A673 (cell line): ENCODE measurements around the gene RDX. TPM values are rescaled to one million over a fixed set of nuclear protein-coding genes. Genes with fewer than 3 reads are reported as not detected.

Source experiments
- BruUV-seq: library from RNA; stranded (reverse); fragments of 400-500 nt; replicated peaks from 2 replicates; lab custom pipeline; 2021; lab: Mats Ljungman, UMichigan
- CTCF ChIA-PET: fragments of 300-600 bp; sonication (Branson Sonifier 250); formaldehyde crosslinking; loops from one replicate; lab custom pipeline; 2022; ENCODE audit warnings: antibody characterized with exemption; lab: Charles Lee
- POLR2A ChIA-PET: fragments of 300-600 bp; sonication (Branson Sonifier 250); formaldehyde crosslinking; loops from one replicate; lab custom pipeline; 2022; ENCODE audit warnings: antibody characterized with exemption; ENCODE audit not compliant: low non-redundant PET; lab: Charles Lee
- DNase-seq: peaks from one replicate; pipeline ENCODE4 v3.0.0-alpha.2; 2015; ENCODE audit warnings: low spot score
- H3K27ac ChIP-seq: fragments of 200-600 bp; sonication (generic); 2 replicates; pipeline ENCODE4 v1.5.1; 2016; ENCODE audit warnings: mixed run types, low read depth, mild to moderate bottlenecking, mixed read lengths, antibody characterized with exemption, low read length; ENCODE audit not compliant: poor library complexity, severe bottlenecking
- H3K27me3 ChIP-seq: fragments of 200-600 bp; sonication (generic); replicated peaks from 2 replicates; pipeline ENCODE4 v1.6.1; 2017; ENCODE audit warnings: mixed run types, low read depth, mild to moderate bottlenecking, mixed read lengths, antibody characterized with exemption, low read length; ENCODE audit not compliant: insufficient read depth, poor library complexity
- H3K36me3 ChIP-seq: fragments of 200-600 bp; sonication (generic); 2 replicates; pipeline ENCODE4 v1.6.1; 2016; ENCODE audit warnings: mixed run types, mild to moderate bottlenecking, mixed read lengths, antibody characterized with exemption, low read length; ENCODE audit not compliant: insufficient read depth, poor library complexity, severe bottlenecking
- H3K4me1 ChIP-seq: fragments of 200-600 bp; sonication (generic); 2 replicates; pipeline ENCODE4 v1.6.1; 2017; ENCODE audit warnings: mixed run types, mild to moderate bottlenecking, mixed read lengths, antibody characterized with exemption, low read length; ENCODE audit not compliant: insufficient read depth, poor library complexity, severe bottlenecking
- H3K4me3 ChIP-seq: fragments of 200-600 bp; sonication (generic); 2 replicates; pipeline ENCODE4 v1.5.1; 2016; ENCODE audit warnings: low read depth, mixed run types, mild to moderate bottlenecking, mixed read lengths, low read length; ENCODE audit not compliant: poor library complexity, severe bottlenecking
- H3K9me3 ChIP-seq: fragments of 200-600 bp; sonication (generic); 2 replicates; pipeline ENCODE4 v1.6.1; 2016; ENCODE audit warnings: mixed run types, low read depth, mild to moderate bottlenecking, mixed read lengths, antibody characterized with exemption, low read length; ENCODE audit not compliant: poor library complexity, severe bottlenecking
- CTCF ChIP-seq: fragments of 300-800, 200-600 bp; sonication (generic); conservative IDR thresholded peaks from 2 replicates; pipeline ENCODE4 v1.5.1; 2017; ENCODE audit warnings: low read depth, mild to moderate bottlenecking, antibody characterized with exemption, low read length, moderate library complexity, mixed read lengths
- EZH2 ChIP-seq: fragments of 200-600 bp; sonication (generic); IDR thresholded peaks from 2 replicates; pipeline ENCODE4 v1.6.1; 2017; ENCODE audit warnings: borderline replicate concordance, low read depth, mild to moderate bottlenecking, mixed read lengths, antibody characterized with exemption, low read length; ENCODE audit not compliant: poor library complexity, severe bottlenecking
- intact Hi-C: fragments of 100-400 bp; cut with micrococcal nuclease; formaldehyde crosslinking; loops from one replicate; pipeline ENCODE4 v1.10.0; 2022; ENCODE audit not compliant: unreplicated experiment
- total RNA-seq: library from RNA; stranded (reverse); gene quantifications from 2 replicates; pipeline ENCODE4 v1.2.3, GENCODE V29; 2021

Gene RDX
- total RNA-seq, 1 experiment from 2014 or later = 395 TPM

- Histone ChIP-seq H3K4me1 (peaks cover 22% of the 10 kb centered on the region), H3K4me3 (no peak overlapping the region), H3K36me3 (no peaks in the 10 kb centered on the region), H3K9me3 (no peaks in the 10 kb centered on the region), H3K27ac (no peak overlapping the region), H3K27me3 (no peaks in the 10 kb centered on the region)
- BruUV-seq = no TSS peak
- no peak for TF ChIP-seq EZH2
- no peak for TF ChIP-seq CTCF
- ChIA-PET CTCF (no interaction called here), POLR2A (no interaction called here)
- intact Hi-C loops = no loop called here
- DNase-seq = no peak
These were observed 5.2 kb upstream of the RDX start for GRCh38 chr11:110301577-110301976.

GRCh38 chr11:110301032-110301431, 4.6 kb upstream of the RDX start:
- peaks cover 22% of the 10 kb centered on the region for H3K4me1 ChIP-seq
- H3K4me3 ChIP-seq = no peak overlapping the region
- TF ChIP-seq EZH2 (no peak), CTCF (no peak)
- intact Hi-C loops = no loop called here
- POLR2A ChIA-PET = no interaction called here
- no peak for DNase-seq
- no peaks in the 10 kb centered on the region for H3K9me3 ChIP-seq
- no peaks in the 10 kb centered on the region for H3K36me3 ChIP-seq
- CTCF ChIA-PET = no interaction called here
- no peak overlapping the region for H3K27ac ChIP-seq
- no TSS peak for BruUV-seq
- no peaks in the 10 kb centered on the region for H3K27me3 ChIP-seq

- no peak for DNase-seq
- TF ChIP-seq EZH2 (no peak), CTCF (no peak)
- Histone ChIP-seq H3K4me3 (no peak overlapping the region), H3K4me1 (peaks cover 15% of the 10 kb centered on the region), H3K27me3 (no peaks in the 10 kb centered on the region), H3K36me3 (peaks cover 5% of the 10 kb centered on the region), H3K9me3 (no peaks in the 10 kb centered on the region), H3K27ac (no peak overlapping the region)
- BruUV-seq = no TSS peak
- ChIA-PET POLR2A (interaction anchor here (0.8 kb wide), 1 partner anchor 54 kb away, joined by 7 read pairs; no protein-coding TSS in a partner anchor), CTCF (no interaction called here)
- intact Hi-C loops = loop anchor here (5.0 kb wide), 1 partner anchor 133 kb away; no protein-coding TSS in a partner anchor
These were observed 2.8 kb upstream of the RDX start for GRCh38 chr11:110299006-110299785.
